Stomach (tissue), 4 donors: ENCODE results near the gene PALM3.

Experiments used
- CTCF ChIP-seq, 7 experiments: fragments of 450-650 bp in 4 of 7; fragments of 200-600 bp in 3 of 7; sonication (generic) in 3 of 7; IDR thresholded peaks; one replicate each; pipeline ENCODE4 v1.5.1; 2016 to 2019; ENCODE audit warnings: antibody characterized with exemption in 7 of 7, control low read depth in 2 of 7, mild to moderate bottlenecking in 1 of 7
- POLR2A ChIP-seq, 4 donors: fragments of 450-650 bp; IDR thresholded peaks; one replicate each; pipeline ENCODE4 v1.6.1; 2016; ENCODE audit warnings: antibody characterized with exemption in 4 of 4, control low read depth in 2 of 4, mild to moderate bottlenecking in 1 of 4, moderate library complexity in 1 of 4

- no peak for TF ChIP-seq CTCF (IDR thresholded peaks at IDR 0.05)
- no peak for TF ChIP-seq POLR2A (IDR thresholded peaks at IDR 0.05)
Measured at GRCh38 chr19:14090509-14091080, 28.7 kb upstream of the PALM3 start, which contains the start of gene SAMD1.
